ENCODE data around the gene GABPB1.

- TF ChIP-seq EZH2phosphoT487 (IDR thresholded peaks at IDR 0.05; ENCODE audit: borderline replicate concordance, low read length), result no peak
- TF ChIP-seq, protein P1, sequence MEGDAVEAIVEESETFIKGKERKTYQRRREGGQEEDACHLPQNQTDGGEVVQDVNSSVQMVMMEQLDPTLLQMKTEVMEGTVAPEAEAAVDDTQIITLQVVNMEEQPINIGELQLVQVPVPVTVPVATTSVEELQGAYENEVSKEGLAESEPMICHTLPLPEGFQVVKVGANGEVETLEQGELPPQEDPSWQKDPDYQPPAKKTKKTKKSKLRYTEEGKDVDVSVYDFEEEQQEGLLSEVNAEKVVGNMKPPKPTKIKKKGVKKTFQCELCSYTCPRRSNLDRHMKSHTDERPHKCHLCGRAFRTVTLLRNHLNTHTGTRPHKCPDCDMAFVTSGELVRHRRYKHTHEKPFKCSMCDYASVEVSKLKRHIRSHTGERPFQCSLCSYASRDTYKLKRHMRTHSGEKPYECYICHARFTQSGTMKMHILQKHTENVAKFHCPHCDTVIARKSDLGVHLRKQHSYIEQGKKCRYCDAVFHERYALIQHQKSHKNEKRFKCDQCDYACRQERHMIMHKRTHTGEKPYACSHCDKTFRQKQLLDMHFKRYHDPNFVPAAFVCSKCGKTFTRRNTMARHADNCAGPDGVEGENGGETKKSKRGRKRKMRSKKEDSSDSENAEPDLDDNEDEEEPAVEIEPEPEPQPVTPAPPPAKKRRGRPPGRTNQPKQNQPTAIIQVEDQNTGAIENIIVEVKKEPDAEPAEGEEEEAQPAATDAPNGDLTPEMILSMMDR (conservative IDR thresholded peaks at IDR 0.05; ENCODE audit: low read depth, low read length), result no peak
Observed at GRCh38 chr15:50236433-50236832, 118.6 kb downstream of the GABPB1 start.

Data from PC-3 (cell line).